ENCODE measurements around the gene HNRNPAB.
"Not testable (repeated sequence)": the region's sequence is repeated elsewhere in the genome, so short reads cannot be mapped to it uniquely, and the experiment has no call there.

DNA sequence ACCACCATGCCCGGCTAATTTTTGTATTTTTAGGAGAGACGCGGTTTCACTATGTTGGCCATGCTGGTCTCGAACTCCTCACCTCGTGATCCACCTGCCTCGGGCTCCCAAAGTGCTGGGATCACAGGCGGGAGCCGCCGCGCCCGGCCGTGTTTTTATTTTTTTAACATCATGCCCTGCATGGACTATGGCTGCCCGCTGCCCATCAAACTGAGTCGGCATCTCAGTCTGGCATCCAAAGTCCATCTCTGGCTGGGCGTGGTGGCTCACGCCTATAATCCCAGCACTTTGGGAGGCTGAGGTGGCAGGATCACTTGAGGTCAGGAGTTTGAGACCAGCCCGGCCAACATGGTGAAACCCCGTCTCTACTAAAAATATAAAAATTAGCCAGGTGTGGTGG is 49.3 kb downstream of the HNRNPAB start:
- TF ChIP-seq CTCF (IDR thresholded peaks at IDR 0.05 in 4 of 5, conservative IDR thresholded peaks at IDR 0.05 in 1 of 5); POLR2A (IDR thresholded peaks at IDR 0.05): not testable (repeated sequence)
